Mononuclear cell (primary cell): Measurements from ENCODE around the gene MAPK10. TPM values are rescaled to one million over a fixed set of nuclear protein-coding genes. Genes with fewer than 3 reads are reported as not detected.

Experiments
- total RNA-seq: library from RNA; depleted of rRNA; stranded (reverse); fragments of >200 nt; gene quantifications from one replicate; pipeline ENCODE4 v1.2.3, GENCODE V29; 2012

The MAPK10 gene
- total RNA-seq, 1 donor: 0.52 TPM

Other genes starting within 250 kb of the MAPK10 start
- gene PTPN13, start 234.3 kb upstream of the MAPK10 start, total RNA-seq: 2.2 TPM